HCT116 (cell line): ENCODE data around the gene C5orf24. TPM values are rescaled to one million over a fixed set of nuclear protein-coding genes. Genes with fewer than 3 reads are reported as not detected.

Source experiments
- ATAC-seq: fragments of 200-7000 bp; cut with Tn5 transposase; 2 replicates; pipeline ENCODE4 v1.9.1; 2020; ENCODE audit warnings: mild to moderate bottlenecking, moderate library complexity
- BruUV-seq: library from RNA; stranded (reverse); fragments of 400-500 nt; replicated peaks from 2 replicates; lab custom pipeline; 2021; lab: Mats Ljungman, UMichigan
- CTCF ChIA-PET: fragments of 300-600 bp; sonication (Branson Sonifier 250); formaldehyde crosslinking; loops from one replicate; lab custom pipeline; 2021; ENCODE audit warnings: antibody characterized with exemption; lab: Charles Lee
- POLR2A ChIA-PET: fragments of 300-600, 350-600 bp; sonication (Branson Sonifier 250); formaldehyde crosslinking; loops from one replicate; lab custom pipeline; 2021; ENCODE audit warnings: antibody characterized with exemption; lab: Charles Lee
- RAD21 ChIA-PET, 2 experiments: fragments of 300-600 bp; sonication (Branson Sonifier 250); formaldehyde crosslinking; loops; one replicate each; lab custom pipeline; 2023; ENCODE audit warnings: low total read pairs in 2 of 2; ENCODE audit not compliant: uncharacterized antibody in 2 of 2, unreplicated experiment in 2 of 2, low non-redundant PET in 1 of 2; lab: Charles Lee
- DNase-seq: peaks from one replicate; pipeline ENCODE4 v3.0.0-alpha.2; 2010; ENCODE audit warnings: low read depth, low spot score
- H2AFZ ChIP-seq: fragments of 200-600 bp; shearing (Covaris generic), sonication (generic); 2 replicates; pipeline ENCODE4 v1.6.1; 2017; ENCODE audit warnings: low read depth, mixed run types, mixed read lengths, antibody characterized with exemption, low read length; ENCODE audit not compliant: poor library complexity, severe bottlenecking
- H3K27ac ChIP-seq: 2 replicates; pipeline ENCODE4 v1.5.1; 2012; ENCODE audit warnings: low read depth, low read length
- H3K27me3 ChIP-seq: fragments of 200-600 bp; sonication (generic); 2 replicates; pipeline ENCODE4 v1.6.1; 2016; ENCODE audit warnings: mixed run types, low read length, mixed read lengths; ENCODE audit not compliant: insufficient read depth
- H3K36me3 ChIP-seq, 2 experiments: fragments of 200-500 bp in 1 of 2; fragments of 200-600 bp in 1 of 2; sonication (Bioruptor generic) in 1 of 2; sonication (generic) in 1 of 2; 2 replicates each; pipeline versions ENCODE4 v1.5.1 to v1.6.1; 2014 to 2016; ENCODE audit warnings: low read length in 2 of 2, inconsistent platforms in 1 of 2, mixed read lengths in 1 of 2, mixed run types in 1 of 2; ENCODE audit not compliant: insufficient read depth in 2 of 2, control insufficient read depth in 1 of 2
- H3K4me1 ChIP-seq, 2 experiments: fragments of 200-600 bp in 1 of 2; sonication (generic) in 1 of 2; 2 replicates each; pipeline versions ENCODE4 v1.5.1 to v1.6.1; 2012 to 2017; ENCODE audit warnings: low read length in 2 of 2, inconsistent platforms in 1 of 2, mild to moderate bottlenecking in 1 of 2, mixed read lengths in 1 of 2, mixed run types in 1 of 2, moderate library complexity in 1 of 2; ENCODE audit not compliant: insufficient read depth in 2 of 2, control insufficient read depth in 1 of 2
- H3K4me2 ChIP-seq: fragments of 200-600 bp; sonication (generic); 2 replicates; pipeline ENCODE4 v1.6.1; 2017; ENCODE audit warnings: mixed run types, low read length, mixed read lengths
- H3K4me3 ChIP-seq, 2 experiments: fragments of 200-600 bp in 1 of 2; sonication (generic) in 1 of 2; replicated peaks in 1 of 2; 2 replicates each; pipeline ENCODE4 v1.5.1; 2011 to 2016; ENCODE audit warnings: low read length in 2 of 2, control low read depth in 1 of 2, low read depth in 1 of 2, mild to moderate bottlenecking in 1 of 2, mixed read lengths in 1 of 2, mixed run types in 1 of 2
- H3K79me2 ChIP-seq: fragments of 200-600 bp; sonication (generic); 2 replicates; pipeline ENCODE4 v1.6.1; 2017; ENCODE audit warnings: mild to moderate bottlenecking, mixed run types, low read length, moderate library complexity, mixed read lengths; ENCODE audit not compliant: insufficient read depth
- H3K9ac ChIP-seq: fragments of 200-600 bp; sonication (generic); 2 replicates; pipeline ENCODE4 v1.6.1; 2016; ENCODE audit warnings: low read length, mixed read lengths
- H3K9me2 ChIP-seq: fragments of 200-600 bp; sonication (generic), shearing (Covaris generic); 2 replicates; pipeline ENCODE4 v1.6.1; 2017; ENCODE audit warnings: mixed run types, mild to moderate bottlenecking, moderate library complexity; ENCODE audit not compliant: insufficient read depth
- H3K9me3 ChIP-seq, 2 experiments: fragments of 200-500 bp in 1 of 2; fragments of 200-600 bp in 1 of 2; sonication (Bioruptor generic) in 1 of 2; sonication (generic) in 1 of 2; 2 replicates each; pipeline ENCODE4 v1.6.1; 2014 to 2017; ENCODE audit warnings: low read length in 2 of 2, mixed read lengths in 2 of 2, inconsistent platforms in 1 of 2, low read depth in 1 of 2, mild to moderate bottlenecking in 1 of 2, mixed run types in 1 of 2, moderate library complexity in 1 of 2; ENCODE audit not compliant: control insufficient read depth in 1 of 2, insufficient read depth in 1 of 2
- H4K20me1 ChIP-seq: fragments of 200-600 bp; sonication (generic), shearing (Covaris generic); 2 replicates; pipeline ENCODE4 v1.6.1; 2017; ENCODE audit warnings: mixed run types, mild to moderate bottlenecking, moderate library complexity; ENCODE audit not compliant: insufficient read depth
- EGR1 ChIP-seq: IDR thresholded peaks from 2 replicates; pipeline ENCODE4 v1.6.1; 2012; ENCODE audit warnings: low read depth
- FOSL1 ChIP-seq: IDR thresholded peaks from 2 replicates; pipeline ENCODE4 v1.6.1; 2012; ENCODE audit warnings: low read depth
- JUND ChIP-seq: IDR thresholded peaks from 2 replicates; pipeline ENCODE4 v1.6.1; 2012
- POLR2A ChIP-seq: IDR thresholded peaks from 2 replicates; pipeline ENCODE4 v1.7.0; 2011; ENCODE audit warnings: borderline replicate concordance; ENCODE audit not compliant: insufficient read depth, insufficient read length; ENCODE audit errors: extremely low read depth
- POLR2AphosphoS5 ChIP-seq: IDR thresholded peaks from 2 replicates; pipeline ENCODE4 v1.6.1; 2011; ENCODE audit warnings: mild to moderate bottlenecking, low read depth, low read length, moderate library complexity
- TCF7L2 ChIP-seq: IDR thresholded peaks from 2 replicates; pipeline ENCODE4 v1.7.0; 2011; ENCODE audit warnings: borderline replicate concordance, inconsistent platforms; ENCODE audit not compliant: insufficient read depth, insufficient read length; ENCODE audit errors: extremely low read depth
- YY1 ChIP-seq: IDR thresholded peaks from 2 replicates; pipeline ENCODE4 v1.6.1; 2011; ENCODE audit warnings: low read length, low read depth, moderate library complexity, mild to moderate bottlenecking; ENCODE audit not compliant: insufficient replicate concordance; ENCODE audit errors: extremely low read depth
- ZFX ChIP-seq: fragments of 450-650 bp; IDR thresholded peaks from 2 replicates; pipeline ENCODE4 v1.6.1; 2017
- intact Hi-C: fragments of 100-400 bp; cut with micrococcal nuclease; formaldehyde crosslinking; loops from 2 replicates; pipeline ENCODE4 v1.10.0; 2022
- total RNA-seq: library from RNA; stranded (reverse); gene quantifications from one replicate; pipeline ENCODE4 v1.2.1, GENCODE V29; 2021; ENCODE audit not compliant: unreplicated experiment
- TF ChIP-seq, protein P1 (sequence below): IDR thresholded peaks from 2 replicates; pipeline ENCODE4 v1.6.1; 2011; ENCODE audit warnings: mild to moderate bottlenecking, low read length, moderate library complexity; ENCODE audit not compliant: insufficient replicate concordance; ENCODE audit errors: extremely low read depth
- TF ChIP-seq, protein P2 (sequence below), 3 experiments: fragments of 200-600 bp in 1 of 3; sonication (generic) in 1 of 3; IDR thresholded peaks in 2 of 3; conservative IDR thresholded peaks in 1 of 3; 2 replicates each; pipeline ENCODE4 v1.5.1; 2012 to 2017; ENCODE audit warnings: low read depth in 2 of 3, low read length in 2 of 3, antibody characterized with exemption in 1 of 3, borderline replicate concordance in 1 of 3, control low read depth in 1 of 3, mild to moderate bottlenecking in 1 of 3, mixed read lengths in 1 of 3, mixed run types in 1 of 3, moderate library complexity in 1 of 3; ENCODE audit not compliant: insufficient read depth in 1 of 3
- TF ChIP-seq, protein P3 (sequence below): IDR thresholded peaks from 2 replicates; pipeline ENCODE4 v1.6.1; 2012

Gene C5orf24
- total RNA-seq, 1 experiment from 2014 or later, result 46.9 TPM

DNA sequence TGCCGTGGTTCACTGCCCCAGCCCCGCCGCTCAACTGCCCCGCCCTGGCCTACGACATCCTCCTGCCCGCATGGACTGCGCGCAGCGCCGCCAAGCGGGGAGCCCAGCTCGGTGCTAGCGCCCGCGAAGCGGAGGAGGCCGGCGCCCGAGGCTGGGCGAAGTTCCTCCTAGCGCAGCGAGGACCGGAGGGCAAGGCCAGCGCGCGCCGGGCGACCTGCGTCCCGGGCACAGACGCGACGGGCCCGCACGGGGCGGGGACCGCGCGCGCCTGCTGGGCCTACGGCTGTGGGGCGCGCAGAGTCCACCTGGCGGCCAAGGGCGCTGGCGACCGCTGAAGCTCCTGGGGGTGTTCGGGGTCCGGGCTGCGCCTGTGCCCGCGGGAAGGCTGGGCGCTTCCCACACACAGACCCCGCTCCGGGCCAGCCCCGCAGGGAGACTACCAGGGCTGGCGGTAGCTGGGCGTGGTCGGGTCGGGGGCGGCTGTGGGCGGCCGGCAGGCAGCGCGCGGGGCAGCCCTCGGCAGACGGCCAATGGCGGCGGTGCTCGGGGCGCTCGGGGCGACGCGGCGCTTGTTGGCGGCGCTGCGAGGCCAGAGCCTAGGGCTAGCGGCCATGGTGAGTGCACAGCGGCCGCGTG lies 59.0 kb downstream of the C5orf24 start, which contains the start of gene PCBD2:
TSS of gene PCBD2 (plus strand) at position 522 of the 636 bp plus-strand sequence. CDS start at position 531, 9 bp downstream.
- no peaks in the 10 kb centered on the region for H3K9me2 ChIP-seq
- no peaks in the 10 kb centered on the region for H3K9me3 ChIP-seq
- no peaks in the 10 kb centered on the region for H3K27me3 ChIP-seq
- peak within 1 kb of the TSS; percentile 96 for H3K4me2 ChIP-seq
- peak within 1 kb of the TSS; percentile 66 to 86 for H3K4me3 ChIP-seq
- ChIA-PET CTCF (interaction anchor here (0.9 to 3.2 kb wide), 17 partner anchors 10 to 320 kb away, joined by 3 to 22 read pairs (median 3); partner anchors contain the start of genes C5orf24, CAMLG, PITX1 and TXNDC15), RAD21 (interaction anchor here (0.6 to 1.3 kb wide), 6 partner anchors 13 to 318 kb away, joined by 3 to 4 read pairs (median 3); partner anchors contain the start of gene CAMLG (in 1 of the 2)), POLR2A (interaction anchor here (0.5 to 2.1 kb wide), 11 partner anchors 8 to 505 kb away, joined by 3 to 10 read pairs (median 3); partner anchors contain the start of genes C5orf24, CAMLG, DDX46 and TXNDC15)
- H4K20me1 ChIP-seq, result no peaks in the 10 kb centered on the region
- DNase-seq, result peak; percentile 83
- ATAC-seq, result peak; percentile 83
- H3K4me1 ChIP-seq, result peaks cover 16 to 33% of the 10 kb centered on the region in 2 experiments
- peak within 1 kb of the TSS; percentile 74 for H2AFZ ChIP-seq
- BruUV-seq, result no TSS peak
- intact Hi-C loops, result loop anchor here (1.0 to 10.0 kb wide), 6 partner anchors 30 to 600 kb away; partner anchors contain the start of genes CAMLG and TXNDC15
- peak within 1 kb of the TSS; percentile 97 for H3K9ac ChIP-seq
- TF ChIP-seq, protein P1, sequence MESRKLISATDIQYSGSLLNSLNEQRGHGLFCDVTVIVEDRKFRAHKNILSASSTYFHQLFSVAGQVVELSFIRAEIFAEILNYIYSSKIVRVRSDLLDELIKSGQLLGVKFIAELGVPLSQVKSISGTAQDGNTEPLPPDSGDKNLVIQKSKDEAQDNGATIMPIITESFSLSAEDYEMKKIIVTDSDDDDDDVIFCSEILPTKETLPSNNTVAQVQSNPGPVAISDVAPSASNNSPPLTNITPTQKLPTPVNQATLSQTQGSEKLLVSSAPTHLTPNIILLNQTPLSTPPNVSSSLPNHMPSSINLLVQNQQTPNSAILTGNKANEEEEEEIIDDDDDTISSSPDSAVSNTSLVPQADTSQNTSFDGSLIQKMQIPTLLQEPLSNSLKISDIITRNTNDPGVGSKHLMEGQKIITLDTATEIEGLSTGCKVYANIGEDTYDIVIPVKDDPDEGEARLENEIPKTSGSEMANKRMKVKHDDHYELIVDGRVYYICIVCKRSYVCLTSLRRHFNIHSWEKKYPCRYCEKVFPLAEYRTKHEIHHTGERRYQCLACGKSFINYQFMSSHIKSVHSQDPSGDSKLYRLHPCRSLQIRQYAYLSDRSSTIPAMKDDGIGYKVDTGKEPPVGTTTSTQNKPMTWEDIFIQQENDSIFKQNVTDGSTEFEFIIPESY, result peak; percentile 59
- peak; percentile 53 for TF ChIP-seq POLR2A
- TF ChIP-seq JUND, result no peak
- peak; percentile 75 for TF ChIP-seq POLR2AphosphoS5
- no peak for TF ChIP-seq FOSL1
- TF ChIP-seq, protein P2, sequence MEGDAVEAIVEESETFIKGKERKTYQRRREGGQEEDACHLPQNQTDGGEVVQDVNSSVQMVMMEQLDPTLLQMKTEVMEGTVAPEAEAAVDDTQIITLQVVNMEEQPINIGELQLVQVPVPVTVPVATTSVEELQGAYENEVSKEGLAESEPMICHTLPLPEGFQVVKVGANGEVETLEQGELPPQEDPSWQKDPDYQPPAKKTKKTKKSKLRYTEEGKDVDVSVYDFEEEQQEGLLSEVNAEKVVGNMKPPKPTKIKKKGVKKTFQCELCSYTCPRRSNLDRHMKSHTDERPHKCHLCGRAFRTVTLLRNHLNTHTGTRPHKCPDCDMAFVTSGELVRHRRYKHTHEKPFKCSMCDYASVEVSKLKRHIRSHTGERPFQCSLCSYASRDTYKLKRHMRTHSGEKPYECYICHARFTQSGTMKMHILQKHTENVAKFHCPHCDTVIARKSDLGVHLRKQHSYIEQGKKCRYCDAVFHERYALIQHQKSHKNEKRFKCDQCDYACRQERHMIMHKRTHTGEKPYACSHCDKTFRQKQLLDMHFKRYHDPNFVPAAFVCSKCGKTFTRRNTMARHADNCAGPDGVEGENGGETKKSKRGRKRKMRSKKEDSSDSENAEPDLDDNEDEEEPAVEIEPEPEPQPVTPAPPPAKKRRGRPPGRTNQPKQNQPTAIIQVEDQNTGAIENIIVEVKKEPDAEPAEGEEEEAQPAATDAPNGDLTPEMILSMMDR (IDR thresholded peaks at IDR 0.05 in 2 of 3, conservative IDR thresholded peaks at IDR 0.05 in 1 of 3; ENCODE audit: borderline replicate concordance in 1 of 3, insufficient read depth in 1 of 3, low read depth in 2 of 3, low read length in 2 of 3), result peak in 2 of 3 experiments; percentile 76 to 86; a peak in 4 of 6 replicates
- peak; percentile 27 for TF ChIP-seq TCF7L2
- TF ChIP-seq EGR1, result no peak
- peak; percentile 84 for TF ChIP-seq YY1
- peak; percentile 88 for TF ChIP-seq ZFX
- TF ChIP-seq, protein P3, sequence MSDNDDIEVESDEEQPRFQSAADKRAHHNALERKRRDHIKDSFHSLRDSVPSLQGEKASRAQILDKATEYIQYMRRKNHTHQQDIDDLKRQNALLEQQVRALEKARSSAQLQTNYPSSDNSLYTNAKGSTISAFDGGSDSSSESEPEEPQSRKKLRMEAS, result no peak
- H3K36me3 ChIP-seq, result no peaks in the 10 kb centered on the region
- H3K27ac ChIP-seq, result peak within 1 kb of the TSS; percentile 99
- H3K79me2 ChIP-seq, result peaks cover 15% of the 10 kb centered on the region
